Progenitor cell of endocrine pancreas (in vitro differentiated cells): ENCODE measurements around the gene EGF. TPM values are rescaled to one million over a fixed set of nuclear protein-coding genes. Genes with fewer than 3 reads are reported as not detected.

ENCODE experiments used
- DNase-seq: peaks from one replicate; pipeline ENCODE4 v3.0.0; 2021; ENCODE audit warnings: low spot score; ENCODE audit not compliant: unreplicated experiment
- H3K27ac Mint-ChIP-seq: 2 replicates; pipeline ENCODE4 v1.8.0; 2021; ENCODE audit warnings: mild to moderate bottlenecking, moderate library complexity, mixed read lengths
- H3K27me3 Mint-ChIP-seq: 2 replicates; pipeline ENCODE4 v1.8.0; 2021; ENCODE audit warnings: mixed read lengths
- H3K36me3 Mint-ChIP-seq: 2 replicates; pipeline ENCODE4 v1.8.0; 2022; ENCODE audit warnings: mixed read lengths; ENCODE audit not compliant: insufficient read depth
- H3K4me1 Mint-ChIP-seq: 2 replicates; pipeline ENCODE4 v1.8.0; 2021; ENCODE audit warnings: low read depth, mixed read lengths
- H3K4me3 Mint-ChIP-seq: 2 replicates; pipeline ENCODE4 v1.8.0; 2021; ENCODE audit warnings: low read depth, mild to moderate bottlenecking, moderate library complexity, mixed read lengths
- H3K9me3 Mint-ChIP-seq: 2 replicates; pipeline ENCODE4 v1.8.0; 2021; ENCODE audit warnings: low read depth, mixed read lengths
- CTCF ChIP-seq: fragments of 200-600 bp; sonication (generic); IDR thresholded peaks from one replicate; pipeline ENCODE4 v1.5.0; 2021; ENCODE audit warnings: antibody characterized with exemption, mild to moderate bottlenecking; ENCODE audit not compliant: unreplicated experiment
- total RNA-seq: library from RNA; stranded (reverse); gene quantifications from 2 replicates; pipeline ENCODE4 v1.2.1, GENCODE V29; 2021

Gene EGF
- total RNA-seq, 1 donor from 2014 or later = 0.36 TPM

GRCh38 chr4:109915385-109916026 is 2.8 kb downstream of the EGF start:
- no peaks in the 10 kb centered on the region for H3K9me3 Mint-ChIP-seq

DNA sequence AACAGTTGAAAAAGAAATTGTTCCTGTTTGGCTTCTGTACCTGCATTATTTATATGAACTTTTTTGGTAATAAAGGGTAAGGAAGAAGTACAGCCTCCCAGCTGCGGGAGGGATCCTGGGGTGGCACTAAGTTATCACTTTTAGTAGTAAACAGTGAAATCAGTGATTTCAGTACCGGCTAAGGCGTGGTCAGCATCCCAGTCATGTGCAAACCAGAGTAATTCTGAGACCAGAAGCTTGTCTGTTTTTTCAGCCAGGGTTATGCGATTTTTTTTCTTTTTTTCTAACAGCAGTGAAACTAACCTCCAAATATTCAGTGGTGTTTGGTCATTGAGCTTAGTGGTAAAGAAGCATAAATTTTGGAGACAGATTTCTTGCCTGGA is 3.3 kb downstream of the EGF start:
- Mint-ChIP-seq H3K36me3 (no peaks in the 10 kb centered on the region), H3K27me3 (peaks cover 4% of the 10 kb centered on the region), H3K9me3 (no peaks in the 10 kb centered on the region), H3K27ac (no peak overlapping the region), H3K4me1 (peaks cover 18% of the 10 kb centered on the region), H3K4me3 (no peak overlapping the region)
- no peak for TF ChIP-seq CTCF
- DNase-seq = no peak

More at GRCh38 chr4:109915385-109916026, 2.8 kb downstream of the EGF start:
- H3K4me1 Mint-ChIP-seq = peaks cover 18% of the 10 kb centered on the region
- no peaks in the 10 kb centered on the region for H3K36me3 Mint-ChIP-seq
- no peak overlapping the region for H3K4me3 Mint-ChIP-seq
- peaks cover 4% of the 10 kb centered on the region for H3K27me3 Mint-ChIP-seq
- no peak overlapping the region for H3K27ac Mint-ChIP-seq
- no peak for DNase-seq
- no peak for TF ChIP-seq CTCF

- no peak for DNase-seq
- H3K4me1 Mint-ChIP-seq = no peaks in the 10 kb centered on the region
- no peak for TF ChIP-seq CTCF
- no peaks in the 10 kb centered on the region for H3K27me3 Mint-ChIP-seq
- H3K27ac Mint-ChIP-seq = no peak overlapping the region
- H3K4me3 Mint-ChIP-seq = no peak overlapping the region
- no peaks in the 10 kb centered on the region for H3K36me3 Mint-ChIP-seq
- no peaks in the 10 kb centered on the region for H3K9me3 Mint-ChIP-seq
These were observed 8.7 kb downstream of the EGF start for GRCh38 chr4:109921384-109921808.

- DNase-seq = no peak
- no peaks in the 10 kb centered on the region for H3K9me3 Mint-ChIP-seq
- H3K27me3 Mint-ChIP-seq = no peaks in the 10 kb centered on the region
- no peak overlapping the region for H3K4me3 Mint-ChIP-seq
- H3K27ac Mint-ChIP-seq = no peak overlapping the region
- no peak for TF ChIP-seq CTCF
- no peaks in the 10 kb centered on the region for H3K36me3 Mint-ChIP-seq
- peaks cover 4% of the 10 kb centered on the region for H3K4me1 Mint-ChIP-seq
These were observed 12.7 kb downstream of the EGF start for GRCh38 chr4:109925396-109925795.

GRCh38 chr4:109928327-109929045 is 15.8 kb downstream of the EGF start:
- DNase-seq = no peak
- no peaks in the 10 kb centered on the region for H3K36me3 Mint-ChIP-seq
- no peaks in the 10 kb centered on the region for H3K9me3 Mint-ChIP-seq
- no peak for TF ChIP-seq CTCF
- no peaks in the 10 kb centered on the region for H3K27me3 Mint-ChIP-seq
- peaks cover 4% of the 10 kb centered on the region for H3K4me1 Mint-ChIP-seq
- H3K4me3 Mint-ChIP-seq = no peak overlapping the region
- H3K27ac Mint-ChIP-seq = no peak overlapping the region
